ENCODE results near the gene TAS1R3.

The TAS1R3 gene

DNA sequence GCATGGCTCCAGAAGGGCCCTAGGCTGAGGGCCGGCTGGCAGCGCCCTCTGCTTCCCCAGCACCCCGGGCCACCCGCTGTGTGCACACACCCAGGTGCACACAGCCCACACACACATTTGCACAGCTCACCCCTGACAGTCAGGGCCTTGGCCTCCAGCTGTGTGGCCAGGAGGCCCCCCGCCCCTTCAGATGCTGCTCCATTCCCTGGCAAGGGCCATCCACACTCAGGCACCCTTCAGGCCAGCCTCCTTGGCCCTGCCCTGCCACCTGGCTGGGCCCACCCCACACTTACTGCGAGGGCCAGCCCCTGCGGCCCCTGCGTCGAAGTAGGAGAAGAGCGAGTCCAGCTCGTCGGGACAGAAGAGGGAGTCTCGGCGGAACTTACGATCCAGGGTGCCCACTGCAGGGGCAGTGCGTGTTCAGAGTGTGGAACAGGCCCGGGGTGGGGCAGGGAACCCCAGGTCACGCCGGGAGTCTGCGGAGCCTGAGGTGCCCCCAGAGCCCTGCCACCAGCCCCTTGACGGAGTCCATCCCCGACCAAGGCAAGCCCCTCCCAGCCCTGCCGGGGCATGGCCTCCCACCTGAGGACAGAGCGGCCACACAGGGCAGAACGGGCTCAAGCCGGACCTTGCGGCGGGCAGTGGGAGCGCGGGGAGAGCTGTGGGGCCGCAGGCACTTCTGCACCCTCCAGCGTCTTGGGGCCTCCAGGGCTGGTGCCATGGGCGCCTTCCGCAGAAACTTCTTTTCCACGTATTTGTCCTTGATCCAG, 35.7 kb upstream of the TAS1R3 start:
- no peak for DNase-seq (ENCODE audit: low read depth)

DNA sequence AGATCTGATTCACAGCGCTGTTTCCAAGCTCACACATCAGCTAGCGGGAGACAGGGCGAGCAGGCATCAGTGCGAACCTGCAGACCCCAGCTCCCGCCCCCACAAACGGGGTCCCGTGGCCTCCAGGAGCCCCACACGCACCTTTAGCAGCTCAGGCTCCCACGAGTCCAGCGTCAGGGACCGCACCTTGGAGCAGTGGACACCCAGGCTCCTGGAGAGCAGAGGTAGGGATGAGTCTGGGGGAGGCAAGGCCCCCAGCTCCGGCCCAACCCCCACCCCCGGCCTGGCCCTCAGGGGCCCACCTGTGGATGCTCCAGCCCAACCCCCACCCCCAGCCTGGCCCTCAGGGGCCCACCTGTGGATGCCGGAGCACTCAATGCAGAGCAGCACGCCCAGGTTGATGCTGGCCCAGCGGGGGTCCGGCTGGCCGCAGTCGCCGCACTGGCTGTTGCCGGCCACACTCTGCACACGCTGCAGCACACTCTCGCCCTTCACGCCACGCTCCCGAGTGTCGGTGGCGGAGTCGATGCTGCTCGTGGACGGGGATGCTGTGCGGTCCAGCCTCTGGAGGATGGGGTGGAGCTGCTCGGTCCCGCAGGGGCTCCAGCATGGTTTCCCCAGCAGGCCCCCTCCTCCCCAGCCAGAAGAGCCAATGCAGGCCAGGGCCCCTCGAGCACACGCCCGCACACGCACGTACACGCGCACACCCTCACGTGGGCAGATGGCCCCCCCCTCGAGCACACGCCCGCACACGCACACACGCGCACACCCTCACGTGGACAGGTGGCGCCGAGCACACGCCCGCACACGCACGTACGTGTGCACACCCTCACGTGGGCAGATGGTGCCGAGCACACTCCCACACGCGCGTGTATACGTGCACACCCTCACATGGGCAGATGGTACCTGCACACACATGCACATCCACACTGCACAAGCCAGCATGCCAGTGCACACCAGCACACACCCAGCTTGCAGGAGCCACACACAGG, 34.7 kb upstream of the TAS1R3 start:
- no peak for DNase-seq (ENCODE audit: low read depth)

DNA sequence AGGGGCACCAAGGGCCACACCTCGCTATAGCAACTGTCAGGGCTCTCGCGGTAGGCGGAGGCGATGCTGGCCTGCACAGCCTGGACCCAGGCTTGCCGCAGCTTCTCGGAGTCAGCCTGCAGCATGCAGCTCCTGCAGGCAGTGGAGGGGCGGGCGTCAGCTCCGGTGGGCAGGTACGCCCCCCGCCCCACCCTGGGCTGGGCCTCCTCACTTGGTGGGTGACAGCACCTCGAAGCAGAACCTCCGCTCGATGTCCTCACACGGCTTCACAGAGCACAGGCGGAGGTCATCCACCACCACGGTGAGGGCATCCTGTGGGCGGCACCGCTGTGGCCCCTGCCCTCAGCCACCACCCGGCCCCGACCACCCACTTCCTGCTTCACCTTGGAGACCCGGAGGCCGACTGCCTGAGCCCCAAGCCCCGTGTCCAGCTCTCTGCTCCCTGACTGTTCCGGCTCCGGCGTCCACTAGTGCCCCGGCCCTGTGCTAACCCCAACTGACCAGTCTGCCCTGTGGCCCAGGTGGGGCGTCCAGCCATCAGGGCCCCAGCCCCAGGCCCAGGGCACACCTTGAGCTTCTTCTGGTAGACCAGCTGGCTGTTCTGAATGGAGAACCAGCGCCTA, 33.2 kb upstream of the TAS1R3 start:
- no peak for DNase-seq (ENCODE audit: low read depth)

DNA sequence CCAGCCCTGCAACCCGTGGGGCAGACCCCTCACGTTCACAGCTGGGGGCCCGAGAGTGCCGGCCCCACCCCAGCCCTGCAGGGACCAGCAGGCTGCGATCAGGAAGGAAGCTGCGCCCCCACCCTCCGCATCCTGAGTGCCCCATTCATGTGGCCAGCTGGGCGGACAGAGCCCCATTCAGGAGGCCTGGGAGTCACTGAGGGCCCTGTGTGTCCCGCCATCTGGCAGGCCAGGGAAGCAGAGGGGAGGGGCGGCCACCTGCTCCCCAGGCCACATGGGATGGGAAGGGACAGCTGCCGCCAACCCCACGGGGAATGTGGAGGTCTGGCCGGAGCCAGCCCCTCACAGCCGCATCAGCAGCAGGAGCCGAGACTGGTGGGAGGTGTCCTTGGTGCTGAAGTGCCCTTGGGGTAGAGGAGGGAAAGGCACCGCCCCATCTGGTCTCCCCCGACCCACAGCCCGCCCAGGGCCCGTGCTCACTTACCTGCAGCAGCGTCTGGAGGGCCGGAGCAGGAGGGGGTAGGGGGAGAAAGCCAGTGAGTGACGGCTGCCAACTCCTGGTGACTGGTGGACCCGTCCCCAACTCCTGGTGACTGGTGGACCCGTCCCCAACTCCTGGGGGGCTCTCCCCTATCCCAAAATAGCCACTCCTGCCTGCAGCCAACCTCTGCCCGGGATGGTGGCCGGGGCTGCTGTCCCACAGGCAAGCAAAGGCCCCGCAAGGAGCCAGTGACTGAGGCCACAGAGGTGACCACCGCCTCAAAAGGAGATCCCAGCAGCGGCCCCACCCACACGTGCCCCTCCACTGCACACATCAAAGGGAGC, 32.0 kb upstream of the TAS1R3 start:
- peak; percentile 15 for DNase-seq (ENCODE audit: low read depth)

DNA sequence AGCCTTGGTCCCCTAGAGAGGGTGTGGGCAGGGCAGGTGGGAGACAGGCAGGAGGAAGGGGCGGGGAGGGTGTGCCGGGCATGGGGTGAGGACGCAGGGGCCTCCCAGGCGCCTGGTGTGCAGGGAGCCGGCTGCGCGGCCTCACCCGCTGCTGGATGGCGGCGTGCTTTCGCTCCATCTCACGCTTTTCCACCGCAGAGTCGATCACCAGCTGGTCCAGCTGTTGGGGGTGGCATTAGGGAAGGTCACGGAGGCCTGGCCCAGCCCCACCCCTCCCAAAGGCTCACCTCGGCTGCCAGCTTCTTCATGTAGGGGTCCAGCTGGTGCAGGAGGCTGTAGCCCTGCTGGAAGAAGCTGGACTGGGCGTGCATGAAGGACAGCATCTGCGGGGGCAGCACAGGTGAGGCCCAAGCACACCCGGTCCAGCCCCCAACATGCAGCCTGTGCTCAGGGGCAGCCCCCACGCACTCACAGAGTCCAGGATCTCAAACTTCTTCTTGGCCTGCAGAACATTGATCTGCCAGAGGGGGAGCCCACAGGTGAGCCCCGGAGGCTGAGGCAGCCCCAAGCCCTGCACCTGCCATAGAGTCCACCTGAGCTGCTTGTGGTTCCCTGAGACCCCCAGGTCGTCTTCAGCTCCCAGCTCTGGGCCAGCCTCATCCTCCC, 31.3 kb upstream of the TAS1R3 start:
- no peak for DNase-seq (ENCODE audit: low read depth)

DNA sequence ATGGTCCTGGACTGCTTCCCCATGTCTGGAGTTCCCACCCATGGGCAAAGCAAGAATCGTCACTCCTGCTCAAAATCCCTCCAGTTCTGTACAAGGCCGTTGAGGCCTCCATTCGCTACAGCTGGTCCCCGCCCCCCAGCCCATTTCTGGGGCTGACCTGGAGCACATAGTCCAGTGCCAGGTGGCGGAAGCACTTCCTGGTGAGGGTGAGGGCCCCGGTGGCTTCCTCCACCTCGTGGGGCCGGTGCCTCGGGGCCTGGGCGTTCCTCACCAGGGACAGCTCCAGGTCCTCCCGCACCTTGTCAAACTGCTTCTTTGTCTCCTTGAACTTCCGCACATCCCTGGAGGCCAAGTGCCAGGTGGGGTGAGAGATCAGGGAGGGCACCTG, 30.7 kb upstream of the TAS1R3 start:
- no peak for DNase-seq (ENCODE audit: low read depth)

DNA sequence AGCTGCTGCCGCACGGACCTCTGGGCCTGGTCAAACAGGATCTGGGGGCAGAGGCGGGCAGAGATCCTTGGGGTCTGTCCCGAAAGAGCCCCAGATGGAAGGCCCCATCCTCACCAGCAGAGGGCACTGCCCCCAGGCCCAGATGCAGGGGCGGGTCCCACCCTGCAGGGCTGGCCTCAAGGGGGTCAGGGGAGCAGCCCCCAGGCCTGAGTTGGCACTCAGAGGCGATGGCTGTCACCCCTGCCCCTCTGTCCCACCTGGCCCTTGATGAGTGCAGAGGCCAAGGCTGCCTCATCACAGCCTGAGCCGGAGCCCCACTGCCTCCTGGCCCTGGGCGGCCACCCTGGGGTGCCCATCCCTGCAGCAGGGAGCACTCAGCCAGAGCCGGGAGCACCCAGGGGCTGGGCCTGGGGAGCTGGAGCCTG, 29.1 kb upstream of the TAS1R3 start:
- no peak for DNase-seq (ENCODE audit: low read depth)

DNA sequence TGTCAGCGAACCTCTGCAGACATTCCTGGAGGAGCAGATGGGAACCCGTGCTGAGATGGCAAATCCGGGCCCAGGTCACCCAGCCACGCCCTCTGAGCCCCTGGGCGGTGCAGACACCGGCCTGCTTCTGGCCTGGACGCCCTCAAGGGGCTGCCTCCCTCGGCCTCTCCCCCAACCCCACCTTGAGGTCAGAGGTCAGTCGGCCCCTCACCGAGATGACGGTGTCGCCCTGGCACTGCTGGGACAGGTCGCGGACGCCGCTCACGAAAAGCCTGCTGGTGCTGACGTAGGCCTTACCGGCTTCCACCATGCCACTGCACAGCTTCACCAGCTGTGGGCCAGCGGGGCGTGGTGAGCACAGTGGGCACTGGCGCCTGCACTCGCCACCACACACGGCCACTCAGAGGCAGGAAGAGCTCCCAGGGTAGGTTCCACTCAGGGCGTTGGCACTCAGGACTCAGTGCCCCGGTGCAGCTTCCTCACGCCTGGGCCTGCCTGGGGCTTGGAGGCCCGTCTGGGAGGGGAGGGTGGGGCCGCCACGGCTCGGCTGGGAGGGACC, 28.1 kb upstream of the TAS1R3 start:
- no peak for DNase-seq (ENCODE audit: low read depth)

DNA sequence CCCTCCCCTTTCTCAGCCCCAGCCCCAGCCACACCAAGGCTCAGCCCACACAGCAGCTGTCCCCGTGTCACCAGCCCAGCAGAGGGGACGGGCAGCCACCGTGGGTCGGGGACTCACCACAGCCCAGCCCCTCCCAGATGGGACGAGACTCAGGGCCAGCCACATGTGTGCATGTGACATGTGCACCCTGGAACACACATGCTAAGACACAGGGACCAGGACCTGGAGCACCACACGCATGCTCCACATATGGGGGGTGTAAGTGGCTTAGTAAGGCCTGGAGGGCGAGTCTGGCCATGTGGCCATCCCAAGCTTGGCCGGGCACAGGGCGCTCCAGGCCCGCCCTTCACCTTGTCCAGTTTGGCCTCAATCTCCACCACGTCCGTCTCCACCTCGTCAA, 27.3 kb upstream of the TAS1R3 start:
- DNase-seq (ENCODE audit: low read depth): no peak

DNA sequence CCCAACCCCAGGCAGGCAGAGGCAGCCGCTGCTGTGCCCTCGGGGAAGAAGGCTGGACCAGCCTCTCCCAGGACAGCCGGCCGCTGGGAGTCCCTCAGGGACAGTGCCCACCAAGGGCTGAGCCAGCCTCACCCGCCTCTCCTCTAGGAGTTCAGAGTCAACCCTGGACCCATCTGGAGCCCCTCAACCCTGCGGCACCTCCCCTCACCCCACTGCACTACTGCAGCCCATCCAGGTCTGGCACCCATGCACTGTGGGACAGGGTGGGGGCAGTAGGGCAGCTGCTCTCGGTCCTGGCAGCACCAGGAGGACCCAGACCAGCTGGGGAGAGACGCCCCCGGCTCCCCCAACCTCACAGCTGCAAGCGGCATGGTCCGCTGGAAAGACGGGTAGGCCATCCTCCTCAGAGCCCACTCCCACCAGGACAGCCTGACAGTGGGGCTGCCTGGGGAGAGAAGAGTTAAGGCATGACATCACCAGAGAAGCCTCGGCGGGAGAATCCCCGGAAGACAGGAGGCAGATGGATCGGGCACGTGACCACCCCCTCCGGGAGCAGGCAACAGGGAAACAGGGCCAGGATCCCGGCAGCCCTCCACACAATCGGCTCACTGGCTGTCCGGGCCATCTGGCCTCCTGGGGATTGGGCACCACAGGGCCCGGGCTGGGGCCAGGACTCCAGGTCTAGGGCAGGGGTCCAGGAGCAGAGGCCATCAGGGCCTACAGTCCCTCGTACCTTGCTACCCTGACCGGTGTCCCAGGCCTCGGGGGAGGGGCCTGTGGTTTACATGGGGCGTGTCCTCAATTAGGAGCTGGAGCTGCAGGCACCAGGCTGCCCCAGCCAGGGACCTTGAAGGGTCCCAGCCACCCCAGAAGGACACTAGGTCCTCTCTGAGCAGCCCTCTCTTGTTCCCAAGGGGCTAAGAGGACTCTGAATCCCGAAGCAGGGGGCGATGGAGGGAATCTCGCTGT, 26.5 kb upstream of the TAS1R3 start:
- peak; percentile 85 for DNase-seq (ENCODE audit: low read depth)

DNA sequence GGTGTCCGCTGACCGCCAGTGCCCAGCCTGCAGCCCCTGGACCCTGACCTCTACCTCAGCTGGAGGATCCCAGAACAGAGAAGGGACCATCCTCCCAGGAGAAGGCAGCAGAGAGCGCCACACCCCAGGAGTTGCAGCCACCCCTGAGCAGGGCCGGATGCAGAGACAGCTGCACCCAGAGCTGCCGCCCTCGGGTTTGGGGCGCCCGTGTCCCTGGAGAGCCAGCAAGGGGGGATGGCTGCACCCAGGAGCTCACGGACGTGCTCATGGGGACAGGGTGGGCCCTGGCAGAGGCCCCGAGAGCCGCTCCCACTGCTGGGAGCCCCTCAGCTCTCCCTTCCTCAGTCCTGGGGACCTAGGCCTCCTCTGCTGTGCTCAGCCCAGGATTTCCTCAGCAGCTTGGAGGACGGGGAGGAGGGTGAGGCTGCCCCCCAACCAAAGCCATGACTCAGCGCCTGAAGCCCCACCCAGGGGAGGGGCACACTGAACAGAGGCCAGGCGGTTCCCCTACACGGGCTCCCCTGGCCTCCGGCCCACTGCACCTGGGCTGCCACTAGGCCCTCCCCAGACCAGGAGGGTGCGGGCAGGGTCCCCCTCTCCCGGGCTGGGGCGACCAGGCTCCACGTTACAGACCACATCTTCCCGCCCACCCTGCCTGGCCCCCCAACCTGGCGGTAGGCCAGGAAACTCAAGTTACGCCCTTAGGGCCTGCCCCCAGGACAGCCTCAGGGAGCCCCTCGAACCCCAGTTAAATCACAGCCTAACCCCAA, 25.6 kb upstream of the TAS1R3 start:
- DNase-seq (ENCODE audit: low read depth): peak; percentile 70

DNA sequence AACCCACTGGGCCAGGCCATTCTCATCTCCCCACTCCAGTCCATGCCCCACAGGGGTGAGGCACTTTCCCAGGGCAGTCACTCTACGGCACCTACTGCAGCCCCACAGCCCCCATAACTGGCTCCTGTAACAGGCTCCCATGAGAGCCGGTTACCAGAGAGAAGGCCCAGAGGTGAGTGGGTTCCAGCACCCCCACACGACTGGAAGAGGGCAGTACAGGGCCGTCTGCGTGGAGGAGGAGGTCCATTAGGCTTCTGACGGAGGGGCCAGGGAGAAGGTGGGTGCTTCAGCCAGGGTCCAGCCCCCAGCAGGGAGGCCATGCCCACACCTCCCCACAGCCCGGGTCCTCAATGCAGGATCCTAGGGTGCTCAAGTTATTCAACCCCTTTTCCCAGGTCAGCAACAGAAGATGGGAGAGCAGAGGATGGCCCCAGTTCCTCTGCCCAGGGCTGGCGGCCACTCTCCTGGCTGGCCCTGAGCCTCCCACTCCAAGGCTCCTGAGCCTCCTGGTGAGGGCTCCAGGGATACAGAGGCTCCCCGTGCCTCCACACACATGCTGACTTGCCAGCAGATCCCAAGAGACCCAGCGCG, 24.9 kb upstream of the TAS1R3 start:
- DNase-seq (ENCODE audit: low read depth): no peak

DNA sequence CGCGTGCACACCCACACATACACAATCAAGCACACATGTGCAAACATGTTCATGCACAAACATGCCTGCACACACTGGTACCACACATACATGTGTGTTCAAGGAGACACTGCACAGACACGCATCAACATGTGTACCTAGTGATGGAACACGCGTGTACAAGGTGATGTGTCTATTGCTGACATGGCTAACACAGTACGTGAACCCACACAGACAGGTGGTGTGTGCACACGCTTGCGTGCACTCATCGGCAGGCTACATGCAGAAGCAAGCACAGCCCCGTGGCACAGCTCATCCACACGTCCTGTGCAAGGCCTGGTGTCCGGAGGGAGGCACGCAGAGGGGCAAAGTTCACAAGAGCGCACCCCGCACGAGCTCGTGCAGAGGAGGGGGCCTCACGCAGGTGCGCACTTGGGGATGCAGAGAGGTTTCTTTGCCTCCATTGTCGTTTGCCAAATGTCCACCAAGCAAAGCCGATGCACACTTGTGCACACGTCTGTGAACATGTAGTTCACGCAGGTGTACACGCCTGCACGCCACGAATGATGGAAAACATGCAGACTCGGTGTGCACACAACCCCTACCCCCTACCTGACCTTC, 24.3 kb upstream of the TAS1R3 start:
- DNase-seq (ENCODE audit: low read depth): no peak

DNA sequence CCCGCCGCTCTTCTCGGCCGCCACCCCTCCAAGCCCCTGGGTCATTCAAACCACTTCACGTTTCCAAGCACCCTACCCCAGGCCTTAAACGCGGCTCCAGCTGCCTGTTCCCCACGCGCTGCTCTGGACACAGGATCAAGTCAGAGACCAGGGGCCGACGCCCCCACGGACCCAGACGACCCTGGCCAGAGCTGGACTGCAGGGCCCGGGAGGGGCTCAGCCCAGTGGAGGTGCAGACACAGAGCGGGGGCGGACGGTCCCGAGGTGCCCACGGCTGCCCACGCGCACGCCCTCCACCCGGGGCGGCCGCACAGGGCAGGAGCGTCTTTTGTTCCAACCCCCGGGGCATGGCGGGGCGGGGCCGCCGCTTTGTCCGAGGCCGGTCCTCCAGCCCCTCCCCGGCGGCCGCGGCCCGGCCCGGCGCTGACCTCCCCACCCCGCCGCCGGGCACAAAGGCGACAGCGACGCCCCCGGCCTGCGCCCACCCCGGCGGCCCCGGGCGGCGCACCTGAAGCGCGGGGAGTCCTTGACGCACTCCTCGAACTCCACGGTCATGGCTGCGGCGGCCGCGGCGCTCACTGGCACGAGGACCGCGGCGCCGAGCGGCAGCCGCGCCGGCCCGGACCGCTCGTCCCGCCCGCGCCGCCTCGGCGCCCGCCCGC, 23.7 kb upstream of the TAS1R3 start:
- no peak for DNase-seq (ENCODE audit: low read depth)

DNA sequence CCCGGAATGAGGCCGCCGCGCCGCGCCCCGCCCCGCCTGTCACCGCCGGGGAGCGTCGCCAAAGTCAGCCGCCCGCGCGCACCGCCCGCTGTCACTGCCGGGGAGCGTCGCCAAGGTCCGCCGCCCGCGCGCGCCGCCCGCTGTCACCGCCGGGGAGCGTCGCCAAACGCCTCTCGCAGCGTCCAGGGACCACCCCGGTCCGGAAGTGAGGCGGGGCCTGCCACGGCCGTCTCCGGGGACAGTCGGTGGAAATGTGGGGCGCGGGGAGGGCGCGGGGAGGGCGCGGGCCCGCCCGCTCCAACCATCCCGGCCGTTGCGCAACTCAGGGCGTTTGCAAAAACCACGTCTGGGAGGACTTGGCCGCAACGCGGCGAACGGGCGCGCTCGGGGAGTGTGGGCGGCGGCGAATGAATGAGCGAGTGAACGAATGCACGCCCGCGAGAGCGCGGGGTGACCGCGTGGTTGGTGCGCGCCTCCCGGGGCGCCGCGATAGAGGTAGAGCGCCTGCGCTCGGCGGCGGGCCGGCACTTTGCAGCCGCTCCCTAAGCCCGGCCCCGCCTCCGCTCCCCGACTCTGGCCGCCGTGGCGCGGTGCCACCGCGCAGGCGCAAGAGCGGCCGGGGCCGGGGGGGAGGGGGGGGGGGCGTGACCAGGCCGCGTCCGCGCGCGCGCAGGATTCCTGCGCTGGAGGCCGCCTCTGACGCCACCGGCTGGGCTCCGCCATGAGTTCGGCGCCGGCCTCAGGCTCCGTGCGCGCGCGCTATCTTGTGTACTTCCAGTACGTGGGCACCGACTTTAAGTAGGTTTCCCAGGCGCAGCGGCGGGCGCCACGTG, 22.9 kb upstream of the TAS1R3 start, which contains the start of the genes ACAP3 and PUSL1:
ACAP3 (minus strand) TSS at position 8 of the 833 bp plus-strand sequence. CDS start 115 bp downstream, outside the sequence.
PUSL1 (plus strand) TSS at position 675 of the 833 bp plus-strand sequence; CDS start at position 722, 47 bp downstream.
- DNase-seq (ENCODE audit: low read depth): peak; percentile 90

DNA sequence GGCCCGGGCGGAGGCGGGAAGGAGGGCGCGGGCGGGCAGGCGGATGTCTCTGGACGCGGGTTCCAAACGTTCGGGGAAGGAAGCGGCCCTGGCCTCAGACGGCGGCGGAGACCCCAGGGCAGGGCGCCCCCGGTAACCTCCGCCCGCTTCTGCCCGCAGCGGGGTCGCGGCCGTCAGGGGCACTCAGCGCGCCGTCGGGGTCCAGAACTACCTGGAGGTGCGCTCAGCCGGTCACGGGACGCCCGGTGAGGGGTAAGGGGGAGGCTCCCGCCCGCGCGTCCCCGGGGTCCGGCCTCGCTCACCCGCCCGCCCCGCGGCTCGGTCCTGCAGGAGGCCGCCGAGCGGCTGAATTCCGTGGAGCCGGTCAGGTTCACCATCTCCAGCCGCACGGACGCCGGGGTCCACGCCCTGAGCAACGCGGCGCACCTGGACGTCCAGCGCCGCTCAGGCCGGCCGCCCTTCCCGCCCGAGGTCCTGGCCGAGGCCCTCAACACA, 22.3 kb upstream of the TAS1R3 start:
- DNase-seq (ENCODE audit: low read depth): no peak
